Activated naive CD8-positive, alpha-beta T cell (primary cell): ENCODE results near the gene GMPR.

Experiments
- H3K27ac Mint-ChIP-seq: one replicate; pipeline ENCODE4 v1.8.0; 2021; ENCODE audit warnings: mixed read lengths
- H3K27me3 Mint-ChIP-seq: one replicate; pipeline ENCODE4 v1.8.0; 2021; ENCODE audit warnings: mixed read lengths
- H3K36me3 Mint-ChIP-seq: one replicate; pipeline ENCODE4 v1.8.0; 2021; ENCODE audit warnings: mixed read lengths
- H3K4me1 Mint-ChIP-seq: one replicate; pipeline ENCODE4 v1.8.0; 2021; ENCODE audit warnings: low read depth, mixed read lengths
- H3K4me3 Mint-ChIP-seq: one replicate; pipeline ENCODE4 v1.8.0; 2021; ENCODE audit warnings: mild to moderate bottlenecking, mixed read lengths
- H3K9me3 Mint-ChIP-seq: one replicate; pipeline ENCODE4 v1.8.0; 2021; ENCODE audit warnings: low read depth, mixed read lengths

The GMPR gene

DNA sequence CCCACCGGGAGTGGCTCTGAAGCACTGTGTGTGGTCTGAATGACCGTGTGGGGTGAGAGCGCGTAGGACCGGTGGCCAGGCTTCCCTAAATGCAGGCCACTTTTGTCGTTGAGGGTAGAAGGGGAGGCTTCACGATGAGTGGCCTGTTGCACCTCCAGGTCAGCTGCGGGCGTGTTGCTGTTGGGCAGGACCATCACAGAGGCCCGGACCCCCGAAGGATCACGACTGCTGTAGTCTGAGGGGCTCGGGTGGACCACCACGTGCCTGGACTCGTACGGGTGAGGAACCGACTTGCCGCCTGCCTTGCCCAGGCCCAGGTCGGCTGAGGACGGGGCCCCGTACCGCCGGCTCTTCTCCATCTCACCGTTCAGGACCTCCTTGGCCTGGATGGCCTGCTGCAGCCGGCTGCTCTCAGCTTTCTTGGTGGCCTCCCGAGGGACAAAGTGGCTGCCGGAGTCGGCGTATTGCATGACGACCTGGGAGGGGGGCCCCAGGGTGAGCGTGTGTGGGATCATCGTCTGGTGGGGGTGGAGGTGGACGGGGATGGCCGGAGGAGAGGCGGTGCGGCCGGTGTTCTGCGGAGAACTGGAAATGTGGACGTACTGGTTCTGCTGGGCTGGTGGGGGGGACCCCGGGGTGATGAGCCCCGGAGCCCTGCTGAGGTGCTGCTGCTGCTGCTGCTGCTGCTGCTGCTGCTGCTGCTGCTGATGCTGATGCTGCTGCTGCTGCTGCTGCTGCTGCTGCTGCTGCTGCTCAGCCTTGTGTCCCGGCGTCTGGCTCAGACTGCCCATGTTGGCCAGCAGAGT is 88.8 kb downstream of the GMPR start:
- Mint-ChIP-seq H3K27ac (no peak overlapping the region), H3K27me3 (no peaks in the 10 kb centered on the region), H3K4me1 (peaks cover 35% of the 10 kb centered on the region), H3K9me3 (no peaks in the 10 kb centered on the region), H3K36me3 (peaks cover 22% of the 10 kb centered on the region), H3K4me3 (no peak overlapping the region)

- Mint-ChIP-seq H3K36me3 (peaks cover 16% of the 10 kb centered on the region), H3K27ac (no peak overlapping the region), H3K27me3 (no peaks in the 10 kb centered on the region), H3K4me1 (peaks cover 29% of the 10 kb centered on the region), H3K9me3 (no peaks in the 10 kb centered on the region), H3K4me3 (no peak overlapping the region)
Measured at GRCh38 chr6:16327777-16328325, 89.5 kb downstream of the GMPR start.

DNA sequence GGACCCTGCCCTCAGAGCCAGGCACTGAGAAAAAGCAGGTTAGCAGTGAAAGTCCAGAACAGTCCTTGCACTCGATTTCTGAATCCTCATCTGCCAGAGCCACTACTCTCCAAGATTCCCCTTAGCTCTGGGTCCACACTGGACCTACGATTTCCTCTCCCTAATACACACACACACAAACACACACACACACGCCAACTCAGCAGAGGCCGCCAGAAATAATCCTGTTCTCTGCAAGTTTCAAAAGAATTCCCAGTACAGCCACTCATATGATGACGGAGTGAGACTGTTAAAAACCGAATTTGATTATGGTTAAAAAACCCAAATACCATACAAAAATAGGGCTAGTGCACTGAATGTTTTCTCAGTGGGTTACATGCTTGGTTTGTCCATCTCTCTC is 90.8 kb downstream of the GMPR start:
- Mint-ChIP-seq H3K9me3 (no peaks in the 10 kb centered on the region), H3K27me3 (no peaks in the 10 kb centered on the region), H3K36me3 (peaks cover 15% of the 10 kb centered on the region), H3K4me3 (no peak overlapping the region), H3K4me1 (peaks cover 18% of the 10 kb centered on the region), H3K27ac (peak overlapping the region; percentile 78)

DNA sequence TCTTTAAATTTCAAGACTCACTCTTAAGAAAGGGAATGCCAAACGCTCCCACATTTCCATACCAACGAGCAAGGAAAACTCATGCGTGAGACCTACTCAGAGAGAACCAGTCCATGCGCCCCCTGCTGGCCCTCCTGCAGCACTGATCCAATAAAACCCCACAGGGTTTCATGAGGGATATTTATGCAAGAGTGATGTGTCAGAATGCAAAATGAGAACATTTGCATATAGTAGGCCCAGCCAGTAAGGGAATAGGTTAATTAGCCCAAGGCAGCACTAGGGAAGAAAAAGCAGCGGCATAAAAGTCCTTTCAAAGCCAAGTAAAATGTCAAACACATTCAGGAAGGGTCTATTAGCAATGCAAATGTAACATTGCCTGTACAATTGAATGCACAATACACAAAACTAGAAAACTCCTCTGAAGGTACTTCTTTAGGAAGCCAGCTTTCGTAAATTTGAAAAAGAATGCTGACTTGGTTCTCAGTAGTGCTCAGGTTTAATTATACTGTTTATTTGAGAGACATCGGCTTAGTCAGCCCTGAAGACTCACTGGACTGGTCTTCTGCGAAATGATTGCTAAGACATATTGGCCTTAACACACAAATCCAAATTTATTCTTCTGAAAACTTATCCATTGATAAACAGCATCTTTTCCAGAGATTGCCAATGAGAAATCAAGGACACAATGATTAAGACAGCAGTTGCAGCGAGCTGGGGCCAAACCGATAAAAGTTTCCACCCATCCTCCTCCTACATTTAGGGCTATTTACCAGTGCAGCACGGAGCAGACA is 93.2 kb downstream of the GMPR start:
- Mint-ChIP-seq H3K27me3 (no peaks in the 10 kb centered on the region), H3K9me3 (no peaks in the 10 kb centered on the region), H3K27ac (no peak overlapping the region), H3K4me3 (no peak overlapping the region), H3K36me3 (peaks cover 7% of the 10 kb centered on the region), H3K4me1 (peaks cover 2% of the 10 kb centered on the region)

- no peaks in the 10 kb centered on the region for H3K9me3 Mint-ChIP-seq
- no peaks in the 10 kb centered on the region for H3K27me3 Mint-ChIP-seq
- no peak overlapping the region for H3K27ac Mint-ChIP-seq
- H3K4me1 Mint-ChIP-seq: peaks cover 2% of the 10 kb centered on the region
- H3K36me3 Mint-ChIP-seq: peaks cover 7% of the 10 kb centered on the region
- H3K4me3 Mint-ChIP-seq: no peak overlapping the region
Measured at GRCh38 chr6:16332175-16332542, 93.8 kb downstream of the GMPR start.

DNA sequence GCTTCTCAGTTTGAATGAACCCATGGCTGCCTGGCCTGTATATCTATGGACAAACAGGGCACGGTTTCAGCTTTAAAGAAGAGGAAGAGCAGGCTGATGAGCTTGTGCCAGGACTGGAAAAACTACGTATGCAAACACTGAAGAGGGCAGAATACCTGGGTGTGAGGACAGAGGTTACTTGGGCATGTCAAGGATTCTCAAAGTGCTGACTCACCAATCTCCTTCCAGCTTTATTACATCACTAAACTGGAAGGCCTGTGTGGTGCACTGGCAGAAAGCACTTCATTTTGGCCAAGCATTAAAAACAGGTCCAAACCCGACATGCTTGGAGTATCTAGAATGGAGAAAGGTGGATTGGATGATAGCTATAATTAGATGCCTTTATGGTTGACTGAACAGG is 95.2 kb downstream of the GMPR start:
- Mint-ChIP-seq H3K4me3 (no peak overlapping the region), H3K27ac (peak overlapping the region; percentile 50), H3K9me3 (no peaks in the 10 kb centered on the region), H3K36me3 (peaks cover 6% of the 10 kb centered on the region), H3K27me3 (no peaks in the 10 kb centered on the region), H3K4me1 (peaks cover 2% of the 10 kb centered on the region)

GRCh38 chr6:16334671-16335070 is 96.3 kb downstream of the GMPR start:
- Mint-ChIP-seq H3K4me1 (peaks cover 2% of the 10 kb centered on the region), H3K36me3 (peaks cover 3% of the 10 kb centered on the region), H3K27me3 (no peaks in the 10 kb centered on the region), H3K9me3 (no peaks in the 10 kb centered on the region), H3K4me3 (no peak overlapping the region), H3K27ac (peak overlapping the region; percentile 54)

DNA sequence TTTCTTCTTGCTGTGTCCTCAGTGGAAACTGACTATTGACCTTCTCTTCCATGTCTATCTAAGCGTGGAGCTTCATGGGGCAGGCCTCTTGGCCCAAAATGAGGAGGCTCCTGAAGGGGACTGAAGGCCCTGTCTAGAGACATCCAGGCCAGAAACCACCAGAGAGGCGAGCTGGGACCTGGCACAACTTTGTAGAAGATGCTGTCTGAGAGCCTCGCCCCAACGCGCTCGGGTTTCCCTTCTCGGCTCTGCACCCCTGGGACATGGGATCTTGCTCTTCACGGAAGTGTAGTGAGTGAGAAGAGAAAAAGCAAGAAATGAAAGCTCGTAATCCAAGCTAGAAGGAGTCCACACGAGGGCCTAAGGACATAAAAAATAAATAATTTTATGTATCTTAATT is 96.8 kb downstream of the GMPR start:
- H3K4me3 Mint-ChIP-seq: no peak overlapping the region
- peaks cover 2% of the 10 kb centered on the region for H3K4me1 Mint-ChIP-seq
- H3K27me3 Mint-ChIP-seq: no peaks in the 10 kb centered on the region
- peaks cover 3% of the 10 kb centered on the region for H3K36me3 Mint-ChIP-seq
- no peaks in the 10 kb centered on the region for H3K9me3 Mint-ChIP-seq
- peak overlapping the region; percentile 54 for H3K27ac Mint-ChIP-seq

GRCh38 chr6:16336056-16336818 is 97.8 kb downstream of the GMPR start:
- peak overlapping the region; percentile 24 for H3K27ac Mint-ChIP-seq
- H3K4me1 Mint-ChIP-seq: no peaks in the 10 kb centered on the region
- peaks cover 3% of the 10 kb centered on the region for H3K36me3 Mint-ChIP-seq
- H3K27me3 Mint-ChIP-seq: no peaks in the 10 kb centered on the region
- H3K9me3 Mint-ChIP-seq: no peaks in the 10 kb centered on the region
- H3K4me3 Mint-ChIP-seq: no peak overlapping the region

DNA sequence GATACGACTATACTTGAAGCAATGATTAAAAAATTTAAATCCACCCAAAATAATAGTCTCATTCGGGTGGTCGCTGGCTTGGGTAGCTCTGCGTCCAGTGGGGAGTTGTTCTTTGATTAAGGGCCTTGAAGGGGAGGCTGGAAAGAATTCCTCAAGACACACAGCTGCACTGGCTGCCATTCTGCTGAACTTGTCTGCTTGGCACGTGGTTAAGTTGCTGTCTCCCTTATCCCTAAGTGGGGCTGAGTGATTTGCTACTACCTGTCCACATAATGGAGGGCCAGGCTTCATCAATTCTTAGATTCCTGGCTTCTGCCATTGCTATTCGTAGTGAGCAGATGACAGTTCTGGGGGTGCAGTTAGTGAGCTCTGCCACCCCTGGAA is 98.5 kb downstream of the GMPR start:
- Mint-ChIP-seq H3K27ac (no peak overlapping the region), H3K4me1 (no peaks in the 10 kb centered on the region), H3K36me3 (peaks cover 3% of the 10 kb centered on the region), H3K9me3 (no peaks in the 10 kb centered on the region), H3K4me3 (no peak overlapping the region), H3K27me3 (no peaks in the 10 kb centered on the region)

- Mint-ChIP-seq H3K4me1 (no peaks in the 10 kb centered on the region), H3K36me3 (peaks cover 3% of the 10 kb centered on the region), H3K27me3 (no peaks in the 10 kb centered on the region), H3K4me3 (no peak overlapping the region), H3K9me3 (no peaks in the 10 kb centered on the region), H3K27ac (no peak overlapping the region)
Measured at GRCh38 chr6:16337295-16337975, 99.0 kb downstream of the GMPR start.

DNA sequence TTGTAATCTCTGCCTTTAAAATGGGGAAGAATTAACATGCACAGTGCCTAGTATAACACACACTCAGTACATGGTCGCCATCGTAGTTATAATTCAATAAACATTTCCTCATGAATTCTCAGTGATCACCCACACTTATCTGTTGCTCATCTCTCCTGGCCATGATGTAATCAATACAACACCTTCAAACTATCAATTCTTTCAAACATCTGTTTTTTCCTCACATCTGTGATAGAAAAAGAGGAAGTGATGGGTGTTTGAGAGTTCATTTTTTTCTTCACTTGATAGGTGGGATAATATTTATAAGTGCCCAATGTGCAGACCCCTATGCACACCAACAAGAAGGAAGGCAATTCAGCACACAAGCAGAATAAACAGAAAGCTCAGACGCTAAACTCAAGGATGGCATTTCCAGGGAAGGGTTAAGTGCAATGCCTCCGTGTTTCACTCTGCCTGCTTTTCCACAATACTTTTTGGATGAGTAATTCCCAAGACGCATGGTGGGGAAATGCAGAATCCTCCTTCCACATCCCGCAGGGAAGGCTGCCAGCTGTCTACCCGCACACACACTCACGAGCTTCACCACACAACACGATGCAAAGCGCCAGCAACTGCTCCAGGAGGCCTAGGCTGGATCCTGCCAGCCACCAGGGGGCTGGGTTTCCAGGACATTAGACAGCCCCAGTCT is 100.3 kb downstream of the GMPR start:
- H3K4me3 Mint-ChIP-seq: no peak overlapping the region
- peaks cover 6% of the 10 kb centered on the region for H3K36me3 Mint-ChIP-seq
- H3K27ac Mint-ChIP-seq: no peak overlapping the region
- H3K9me3 Mint-ChIP-seq: no peaks in the 10 kb centered on the region
- H3K27me3 Mint-ChIP-seq: no peaks in the 10 kb centered on the region
- peaks cover 3% of the 10 kb centered on the region for H3K4me1 Mint-ChIP-seq

- Mint-ChIP-seq H3K9me3 (no peaks in the 10 kb centered on the region), H3K27me3 (no peaks in the 10 kb centered on the region), H3K36me3 (peaks cover 6% of the 10 kb centered on the region), H3K4me3 (no peak overlapping the region), H3K27ac (peak overlapping the region; percentile 52), H3K4me1 (peaks cover 3% of the 10 kb centered on the region)
Measured at GRCh38 chr6:16339265-16339587, 100.8 kb downstream of the GMPR start.

DNA sequence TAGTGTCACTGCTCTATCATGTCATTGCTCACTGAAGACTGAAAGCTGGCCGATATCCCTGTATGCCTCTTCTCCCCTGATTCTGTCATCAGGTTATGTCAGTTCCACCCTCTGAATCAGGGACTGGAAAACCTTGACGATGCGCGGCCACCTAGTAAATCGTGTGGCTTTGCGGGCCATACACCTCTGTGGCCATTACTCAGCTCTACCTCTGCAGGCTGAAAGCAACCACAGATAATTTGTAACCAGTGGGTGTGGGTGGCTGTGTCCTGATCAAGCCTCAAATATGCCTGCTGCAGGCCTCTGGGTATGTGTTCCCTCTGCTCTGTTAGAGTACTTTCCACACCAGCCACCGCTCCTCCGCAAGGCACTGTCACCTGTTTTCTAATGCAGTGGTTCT is 105.2 kb downstream of the GMPR start:
- no peaks in the 10 kb centered on the region for H3K27me3 Mint-ChIP-seq
- H3K4me3 Mint-ChIP-seq: no peak overlapping the region
- H3K9me3 Mint-ChIP-seq: no peaks in the 10 kb centered on the region
- no peak overlapping the region for H3K27ac Mint-ChIP-seq
- peaks cover 3% of the 10 kb centered on the region for H3K4me1 Mint-ChIP-seq
- peaks cover 7% of the 10 kb centered on the region for H3K36me3 Mint-ChIP-seq
